Activated B cell treated with CpG ODN at 0.5 μM for 24 hours (primary cell): Measurements from ENCODE around the gene POTEF. TPM values are rescaled to one million over a fixed set of nuclear protein-coding genes. Genes with fewer than 3 reads are reported as not detected.
"Not testable (repeated sequence)": the region's sequence is repeated elsewhere in the genome, so short reads cannot be mapped to it uniquely, and the experiment has no call there.

Experiments
- ATAC-seq: fragments of 200-7000 bp; cut with Tn5 transposase; one replicate; pipeline ENCODE4 v1.10.0; 2021; ENCODE audit warnings: low read depth, mild to moderate bottlenecking, moderate library complexity
- CTCF ChIA-PET: fragments of 350-600 bp; sonication (Branson Sonifier 250); formaldehyde crosslinking; loops from one replicate; lab custom pipeline; 2021; ENCODE audit warnings: antibody characterized with exemption; lab: Charles Lee
- POLR2A ChIA-PET: fragments of 350-600 bp; sonication (Branson Sonifier 250); formaldehyde crosslinking; loops from one replicate; lab custom pipeline; 2021; ENCODE audit warnings: antibody characterized with exemption; lab: Charles Lee
- DNase-seq: peaks from one replicate; pipeline ENCODE4 v3.0.0; 2022
- H3K27ac Mint-ChIP-seq: one replicate; pipeline ENCODE4 v1.8.0; 2020; ENCODE audit warnings: mixed read lengths
- H3K27me3 Mint-ChIP-seq: one replicate; pipeline ENCODE4 v1.8.0; 2021; ENCODE audit warnings: mixed read lengths
- H3K36me3 Mint-ChIP-seq: one replicate; pipeline ENCODE4 v1.8.0; 2021; ENCODE audit warnings: low read depth, mixed read lengths
- H3K4me1 Mint-ChIP-seq: one replicate; pipeline ENCODE4 v1.8.0; 2021; ENCODE audit warnings: mixed read lengths
- H3K4me3 Mint-ChIP-seq: one replicate; pipeline ENCODE4 v1.8.0; 2020; ENCODE audit warnings: mild to moderate bottlenecking, mixed read lengths
- H3K9me3 Mint-ChIP-seq: one replicate; pipeline ENCODE4 v1.8.0; 2020; ENCODE audit warnings: mixed read lengths
- CTCF ChIP-seq: fragments of 200-600 bp; IDR thresholded peaks from one replicate; pipeline ENCODE4 v1.8.0; 2022; ENCODE audit warnings: antibody characterized with exemption, mild to moderate bottlenecking
- intact Hi-C: fragments of 100-400 bp; cut with micrococcal nuclease; formaldehyde crosslinking; loops from one replicate; pipeline ENCODE4 v1.15.1; 2024
- total RNA-seq: library from RNA; stranded (reverse); gene quantifications from 2 replicates; pipeline ENCODE4 v1.2.3, GENCODE V29; 2022

POTEF gene
- total RNA-seq, 1 donor from 2014 or later: not detected

- DNase-seq, POLR2A ChIA-PET, ATAC-seq, H3K27me3 Mint-ChIP-seq, CTCF ChIA-PET, intact Hi-C loops, H3K27ac Mint-ChIP-seq, H3K4me3 Mint-ChIP-seq, H3K9me3 Mint-ChIP-seq: not testable (repeated sequence)
- H3K36me3 Mint-ChIP-seq: peaks cover 52% of the 10 kb centered on the region
- H3K4me1 Mint-ChIP-seq: peaks cover 33% of the 10 kb centered on the region
Observed at GRCh38 chr2:130160838-130161705, 32.0 kb upstream of the POTEF start.

- Mint-ChIP-seq H3K36me3 (peaks cover 44% of the 10 kb centered on the region), H3K4me1 (peaks cover 33% of the 10 kb centered on the region), H3K27ac (no peak overlapping the region), H3K9me3 (no peaks in the 10 kb centered on the region), H3K27me3 (no peaks in the 10 kb centered on the region), H3K4me3 (no peak overlapping the region)
- no peak for TF ChIP-seq CTCF
- intact Hi-C loops: no loop called here
- ChIA-PET CTCF (no interaction called here), POLR2A (no interaction called here)
- DNase-seq (no peak), ATAC-seq (no peak)
Observed at GRCh38 chr2:130160131-130160530, 31.1 kb upstream of the POTEF start.

DNA sequence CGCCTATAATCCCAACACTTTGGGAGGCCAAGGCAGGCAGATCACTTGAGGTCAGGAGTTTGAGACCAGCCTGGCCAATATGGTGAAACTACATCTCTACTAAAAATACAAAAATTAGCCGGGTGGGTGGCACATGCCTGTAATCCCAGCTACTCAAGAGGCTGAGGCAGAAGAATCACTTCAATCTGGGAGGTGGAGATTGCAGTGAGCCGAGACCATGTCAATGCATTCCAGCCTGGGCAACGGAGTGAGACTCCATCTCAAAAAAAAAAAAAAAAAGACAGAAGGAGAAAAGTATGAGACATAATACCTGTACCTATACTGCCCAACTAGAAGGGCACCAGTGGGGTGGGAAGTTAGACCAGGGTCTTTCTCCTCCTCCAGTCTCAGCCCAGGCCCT, 30.4 kb upstream of the POTEF start:
- H3K4me3 Mint-ChIP-seq, ATAC-seq, DNase-seq, POLR2A ChIA-PET, H3K9me3 Mint-ChIP-seq, H3K27ac Mint-ChIP-seq, H3K27me3 Mint-ChIP-seq: not testable (repeated sequence)
- intact Hi-C loops: loop anchor here (2.0 to 10.0 kb wide), 3 partner anchors 132 to 1423 kb away; no protein-coding TSS in a partner anchor
- CTCF ChIA-PET: interaction anchor here (2.4 kb wide), 1 partner anchor 223 kb away, joined by 8 read pairs; no protein-coding TSS in a partner anchor
- Mint-ChIP-seq H3K36me3 (peaks cover 46% of the 10 kb centered on the region), H3K4me1 (peaks cover 33% of the 10 kb centered on the region)

DNA sequence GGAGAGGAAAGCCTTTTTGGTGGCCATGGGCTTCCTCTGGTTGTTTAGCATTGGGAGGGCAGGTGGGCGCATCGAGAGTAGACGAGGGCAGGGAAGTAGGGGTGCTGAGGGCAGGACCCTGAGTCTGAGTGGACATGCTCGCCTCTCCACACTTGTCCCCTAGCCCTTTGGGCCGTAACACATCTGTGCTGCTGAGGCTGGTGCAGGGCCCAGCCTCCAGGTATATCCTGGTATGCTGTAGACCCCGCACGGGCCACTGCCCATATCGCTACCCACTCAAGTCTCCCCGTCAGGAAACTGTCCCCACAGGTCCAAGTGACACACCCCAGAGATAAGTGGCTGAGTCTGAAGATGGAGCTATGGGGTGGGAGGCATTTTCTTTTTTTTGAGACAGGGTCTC, 29.6 kb upstream of the POTEF start:
- H3K36me3 Mint-ChIP-seq: peaks cover 44% of the 10 kb centered on the region
- no peaks in the 10 kb centered on the region for H3K27me3 Mint-ChIP-seq
- ATAC-seq (no peak), DNase-seq (no peak)
- ChIA-PET CTCF (interaction anchor here (1.5 to 2.4 kb wide), 2 partner anchors 174 to 222 kb away, joined by 4 to 8 read pairs; no protein-coding TSS in a partner anchor), POLR2A (interaction anchor here (1.4 to 1.8 kb wide), 2 partner anchors 23 to 184 kb away, joined by 8 to 10 read pairs; partner anchors contain the start of genes IMP4 and SMPD4)
- no peak overlapping the region for H3K4me3 Mint-ChIP-seq
- H3K4me1 Mint-ChIP-seq: peaks cover 33% of the 10 kb centered on the region
- no peaks in the 10 kb centered on the region for H3K9me3 Mint-ChIP-seq
- intact Hi-C loops: loop anchor here (1.0 to 10.0 kb wide), 7 partner anchors 13 to 1422 kb away; partner anchors contain the start of genes CCDC74B and SMPD4
- no peak for TF ChIP-seq CTCF
- H3K27ac Mint-ChIP-seq: peak overlapping the region; percentile 90

DNA sequence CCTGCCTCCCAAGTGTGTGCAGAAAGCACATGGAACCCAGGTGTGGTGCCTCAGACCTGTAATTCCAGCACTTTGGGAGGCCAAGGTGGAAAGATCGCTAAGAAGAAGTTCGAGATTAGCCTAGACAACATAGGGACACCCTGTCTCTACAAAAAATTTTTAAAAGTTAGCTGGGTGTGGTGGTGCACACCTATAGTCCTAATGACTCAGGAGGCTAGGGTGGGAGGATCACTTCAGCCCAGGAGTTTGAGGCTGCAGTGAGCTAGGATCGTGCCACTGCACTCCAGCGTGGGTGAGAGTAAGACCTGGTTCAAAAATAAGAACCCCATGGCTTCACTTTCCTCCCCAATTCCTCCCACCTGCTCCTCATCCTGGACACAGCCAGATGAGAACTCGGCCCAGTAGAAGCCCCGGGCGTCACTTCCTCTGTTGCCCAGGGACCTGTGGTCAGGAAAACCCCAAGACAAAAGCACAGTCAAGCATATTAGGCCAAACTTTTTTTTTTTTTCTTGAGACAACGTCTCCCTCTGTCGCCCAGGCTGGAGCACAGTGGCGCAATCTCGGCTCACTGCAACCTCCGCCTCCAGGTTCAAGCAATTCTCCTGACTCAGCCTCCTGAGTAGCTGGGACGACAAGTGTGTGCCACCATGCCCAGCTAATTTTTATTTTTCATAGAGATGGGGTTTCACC, 28.9 kb upstream of the POTEF start:
- POLR2A ChIA-PET: interaction anchor here (1.4 to 1.8 kb wide), 2 partner anchors 24 to 184 kb away, joined by 8 to 10 read pairs; partner anchors contain the start of genes IMP4 and SMPD4
- Mint-ChIP-seq H3K27ac (peak overlapping the region; percentile 90), H3K4me1 (peaks cover 33% of the 10 kb centered on the region), H3K36me3 (peaks cover 41% of the 10 kb centered on the region), H3K4me3 (peak overlapping the region; percentile 52)
- not testable (repeated sequence) for H3K9me3 Mint-ChIP-seq, H3K27me3 Mint-ChIP-seq
- ATAC-seq (peak; percentile 74), DNase-seq (peak; percentile 72)
- CTCF ChIA-PET: interaction anchor here (1.5 to 2.4 kb wide), 2 partner anchors 175 to 222 kb away, joined by 4 to 8 read pairs; no protein-coding TSS in a partner anchor
- intact Hi-C loops: loop anchor here (1.0 to 10.0 kb wide), 7 partner anchors 13 to 1421 kb away; partner anchors contain the start of genes CCDC74B and SMPD4

DNA sequence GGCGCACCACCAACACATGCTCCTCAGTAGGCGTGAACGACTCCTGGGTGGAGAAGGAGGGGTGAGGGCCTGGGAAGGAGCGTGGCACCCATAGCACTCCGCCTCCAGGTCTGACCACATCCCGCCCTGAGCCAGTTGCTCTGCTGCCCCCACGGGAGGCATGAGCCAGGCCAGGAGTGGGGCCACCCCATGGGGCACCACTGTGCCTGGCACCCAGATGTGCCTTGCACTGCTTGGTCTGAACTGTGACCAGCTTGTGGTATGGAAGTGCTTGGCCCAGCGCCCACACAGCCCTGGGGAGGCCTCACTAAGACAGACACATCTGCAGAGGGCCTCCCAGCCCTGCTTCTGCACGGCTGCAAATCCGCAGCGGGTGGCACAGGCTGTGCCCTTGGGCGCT, 28.3 kb upstream of the POTEF start:
- not testable (repeated sequence) for H3K9me3 Mint-ChIP-seq, H3K27me3 Mint-ChIP-seq
- Mint-ChIP-seq H3K4me3 (peak overlapping the region; percentile 52), H3K4me1 (peaks cover 33% of the 10 kb centered on the region), H3K36me3 (peaks cover 38% of the 10 kb centered on the region), H3K27ac (peak overlapping the region; percentile 90)
- POLR2A ChIA-PET: interaction anchor here (0.6 to 1.8 kb wide), 3 partner anchors 14 to 185 kb away, joined by 3 to 10 read pairs (median 8); partner anchors contain the start of genes IMP4 and SMPD4
- ATAC-seq (peak; percentile 66), DNase-seq (peak; percentile 50)
- CTCF ChIA-PET: interaction anchor here (1.5 to 2.4 kb wide), 2 partner anchors 175 to 221 kb away, joined by 4 to 8 read pairs; no protein-coding TSS in a partner anchor
- intact Hi-C loops: loop anchor here (5.0 to 10.0 kb wide), 2 partner anchors 130 to 637 kb away; no protein-coding TSS in a partner anchor
